ENCODE data around the gene CLDN25. TPM values are rescaled to one million over a fixed set of nuclear protein-coding genes. Genes with fewer than 3 reads are reported as not detected.

The CLDN25 gene
- not detected in 2 replicates for polyA plus RNA-seq (2011; rRNA removed)
- not detected in 2 replicates for polyA minus RNA-seq (2011; rRNA and poly(A)+ RNA removed)

GRCh38 chr11:113779496-113779895 is at the start of gene CLDN25:
Gene CLDN25 (plus strand): TSS chr11:113779796. CDS start chr11:113779796, 0 bp downstream.
- no peak for DNase-seq (ENCODE audit: low read depth)
- peaks cover 7% of the 10 kb centered on the region for H3K27me3 ChIP-seq (ENCODE audit: control insufficient read depth, insufficient read depth, low read length)
- TF ChIP-seq, protein P1, sequence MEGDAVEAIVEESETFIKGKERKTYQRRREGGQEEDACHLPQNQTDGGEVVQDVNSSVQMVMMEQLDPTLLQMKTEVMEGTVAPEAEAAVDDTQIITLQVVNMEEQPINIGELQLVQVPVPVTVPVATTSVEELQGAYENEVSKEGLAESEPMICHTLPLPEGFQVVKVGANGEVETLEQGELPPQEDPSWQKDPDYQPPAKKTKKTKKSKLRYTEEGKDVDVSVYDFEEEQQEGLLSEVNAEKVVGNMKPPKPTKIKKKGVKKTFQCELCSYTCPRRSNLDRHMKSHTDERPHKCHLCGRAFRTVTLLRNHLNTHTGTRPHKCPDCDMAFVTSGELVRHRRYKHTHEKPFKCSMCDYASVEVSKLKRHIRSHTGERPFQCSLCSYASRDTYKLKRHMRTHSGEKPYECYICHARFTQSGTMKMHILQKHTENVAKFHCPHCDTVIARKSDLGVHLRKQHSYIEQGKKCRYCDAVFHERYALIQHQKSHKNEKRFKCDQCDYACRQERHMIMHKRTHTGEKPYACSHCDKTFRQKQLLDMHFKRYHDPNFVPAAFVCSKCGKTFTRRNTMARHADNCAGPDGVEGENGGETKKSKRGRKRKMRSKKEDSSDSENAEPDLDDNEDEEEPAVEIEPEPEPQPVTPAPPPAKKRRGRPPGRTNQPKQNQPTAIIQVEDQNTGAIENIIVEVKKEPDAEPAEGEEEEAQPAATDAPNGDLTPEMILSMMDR (IDR thresholded peaks at IDR 0.05; ENCODE audit: insufficient read depth, low read depth, low read length), result no peak
- POLR2A ChIA-PET, result no interaction called here
- no peak within 1 kb of the TSS for H3K4me3 ChIP-seq (ENCODE audit: low read depth, low read length)
- CTCF ChIA-PET, result no interaction called here
- H3K36me3 ChIP-seq (ENCODE audit: control insufficient read depth, insufficient read depth, low read length), result no peaks in the 10 kb centered on the region

- TF ChIP-seq, protein P1 (IDR thresholded peaks at IDR 0.05; ENCODE audit: insufficient read depth, low read depth, low read length), result peak; percentile 68
- Histone ChIP-seq H3K36me3 (ENCODE audit: control insufficient read depth, insufficient read depth, low read length) (no peaks in the 10 kb centered on the region; the same call in 1 of the 2 replicates), H3K27me3 (ENCODE audit: control insufficient read depth, insufficient read depth, low read length) (no peaks in the 10 kb centered on the region), H3K4me3 (ENCODE audit: low read depth, low read length) (no peak overlapping the region)
- ChIA-PET POLR2A (no interaction called here), CTCF (interaction anchor here (0.5 to 7.6 kb wide), 29 partner anchors 8 to 427 kb away, joined by 3 to 89 read pairs (median 3); partner anchors contain the start of genes TTC12 and ZW10)
- peak; percentile 9 for DNase-seq (ENCODE audit: low read depth)
These were observed 48.5 kb upstream of the CLDN25 start for GRCh38 chr11:113730887-113731726.

GRCh38 chr11:113732092-113732491 is 47.5 kb upstream of the CLDN25 start:
- H3K27me3 ChIP-seq (ENCODE audit: control insufficient read depth, insufficient read depth, low read length), result no peaks in the 10 kb centered on the region
- POLR2A ChIA-PET, result no interaction called here
- DNase-seq (ENCODE audit: low read depth), result no peak
- H3K4me3 ChIP-seq (ENCODE audit: low read depth, low read length), result no peak overlapping the region
- H3K36me3 ChIP-seq (ENCODE audit: control insufficient read depth, insufficient read depth, low read length), result no peaks in the 10 kb centered on the region; the same call in 1 of the 2 replicates
- CTCF ChIA-PET, result interaction anchor here (0.7 to 7.6 kb wide), 8 partner anchors 9 to 428 kb away, joined by 3 to 89 read pairs (median 4); partner anchors contain the start of gene ZW10
- TF ChIP-seq, protein P1 (IDR thresholded peaks at IDR 0.05; ENCODE audit: insufficient read depth, low read depth, low read length), result no peak

GRCh38 chr11:113736323-113736722 is 43.3 kb upstream of the CLDN25 start:
- peaks cover 5% of the 10 kb centered on the region for H3K36me3 ChIP-seq (ENCODE audit: control insufficient read depth, insufficient read depth, low read length)

DNA sequence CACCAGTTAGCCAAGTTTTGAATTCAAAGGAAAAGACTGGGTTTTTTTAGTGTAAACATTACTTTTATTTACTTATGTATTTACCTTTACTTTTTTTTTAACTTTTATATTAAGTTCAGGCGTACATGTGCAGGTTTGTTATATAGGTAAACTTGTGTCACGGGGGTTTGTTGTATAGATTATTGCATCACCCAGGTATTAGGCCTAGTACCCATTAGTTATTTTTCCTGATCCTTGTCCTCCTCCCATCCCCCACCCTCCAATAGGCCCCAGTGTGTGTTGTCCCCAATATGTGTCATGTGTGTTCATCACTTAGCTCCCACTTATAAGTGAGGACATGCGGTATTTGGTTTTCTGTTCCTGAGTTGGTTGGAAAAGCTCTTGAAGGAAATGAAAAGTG is 26.7 kb upstream of the CLDN25 start:
- ChIA-PET POLR2A (no interaction called here), CTCF (interaction anchor here (0.7 to 1.6 kb wide), 4 partner anchors 11 to 214 kb away, joined by 3 to 4 read pairs (median 3); partner anchors contain the start of gene ZW10)
- Histone ChIP-seq H3K36me3 (ENCODE audit: control insufficient read depth, insufficient read depth, low read length) (peaks cover 3% of the 10 kb centered on the region), H3K27me3 (ENCODE audit: control insufficient read depth, insufficient read depth, low read length) (no peaks in the 10 kb centered on the region), H3K4me3 (ENCODE audit: low read depth, low read length) (no peak overlapping the region)
- TF ChIP-seq, protein P1 (IDR thresholded peaks at IDR 0.05; ENCODE audit: insufficient read depth, low read depth, low read length), result no peak
- DNase-seq (ENCODE audit: low read depth), result no peak

More at GRCh38 chr11:113736323-113736722, 43.3 kb upstream of the CLDN25 start:
- H3K27me3 ChIP-seq (ENCODE audit: control insufficient read depth, insufficient read depth, low read length), result no peaks in the 10 kb centered on the region
- TF ChIP-seq, protein P1 (IDR thresholded peaks at IDR 0.05; ENCODE audit: insufficient read depth, low read depth, low read length), result no peak
- DNase-seq (ENCODE audit: low read depth), result no peak
- no peak overlapping the region for H3K4me3 ChIP-seq (ENCODE audit: low read depth, low read length)
- CTCF ChIA-PET, result interaction anchor here (0.7 to 1.0 kb wide), 3 partner anchors 60 to 430 kb away, joined by 3 read pairs; no protein-coding TSS in a partner anchor
- POLR2A ChIA-PET, result no interaction called here
